Activated naive CD4-positive, alpha-beta T cell treated with anti-CD3 and anti-CD28 coated beads, Interleukin-2, amount 50 U/mL, for 16 hours (primary cell): Measurements from ENCODE around the gene RGS16.

Experiments used
- DNase-seq: peaks from one replicate; pipeline ENCODE4 v3.0.0-alpha.2; 2020

RGS16 gene

DNA sequence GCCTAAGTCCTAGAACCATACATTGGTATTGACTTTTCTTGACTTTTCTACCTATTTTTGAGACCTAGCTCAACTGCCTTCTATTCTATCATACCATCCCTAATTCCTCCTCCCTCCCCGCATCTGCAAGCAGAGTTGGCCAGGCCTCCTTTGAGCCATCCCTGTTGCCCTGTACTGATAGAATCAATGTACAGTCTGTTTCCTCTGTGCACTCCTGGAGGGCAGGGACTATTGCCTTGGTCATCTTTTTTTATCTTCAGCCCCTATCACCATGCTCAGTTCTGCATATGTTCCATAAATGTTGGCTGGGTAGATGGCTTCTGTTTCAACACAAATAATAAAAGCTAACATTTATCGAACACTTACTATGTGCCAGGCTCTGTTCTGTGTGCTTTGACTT is 4.0 kb upstream of the RGS16 start:
- no peak for DNase-seq

DNA sequence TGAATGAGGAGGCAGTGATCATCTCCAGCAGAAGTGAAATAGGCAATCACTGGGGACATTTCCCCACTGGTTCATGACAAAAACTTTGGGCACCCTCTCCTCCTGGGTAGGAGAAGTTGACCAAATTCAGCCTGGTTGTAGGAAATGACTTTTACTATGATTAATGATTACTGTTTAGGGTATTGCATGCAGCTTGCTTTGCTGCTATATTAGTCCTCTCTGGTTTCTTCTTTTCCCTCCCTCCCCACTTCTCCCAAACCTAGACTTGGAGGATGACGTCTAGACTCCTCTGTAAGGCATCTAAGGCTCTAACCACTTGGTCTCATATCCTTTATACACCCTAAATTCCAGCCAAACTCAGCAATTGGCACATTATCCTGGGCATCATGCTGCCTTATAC is 3.4 kb upstream of the RGS16 start:
- no peak for DNase-seq

DNA sequence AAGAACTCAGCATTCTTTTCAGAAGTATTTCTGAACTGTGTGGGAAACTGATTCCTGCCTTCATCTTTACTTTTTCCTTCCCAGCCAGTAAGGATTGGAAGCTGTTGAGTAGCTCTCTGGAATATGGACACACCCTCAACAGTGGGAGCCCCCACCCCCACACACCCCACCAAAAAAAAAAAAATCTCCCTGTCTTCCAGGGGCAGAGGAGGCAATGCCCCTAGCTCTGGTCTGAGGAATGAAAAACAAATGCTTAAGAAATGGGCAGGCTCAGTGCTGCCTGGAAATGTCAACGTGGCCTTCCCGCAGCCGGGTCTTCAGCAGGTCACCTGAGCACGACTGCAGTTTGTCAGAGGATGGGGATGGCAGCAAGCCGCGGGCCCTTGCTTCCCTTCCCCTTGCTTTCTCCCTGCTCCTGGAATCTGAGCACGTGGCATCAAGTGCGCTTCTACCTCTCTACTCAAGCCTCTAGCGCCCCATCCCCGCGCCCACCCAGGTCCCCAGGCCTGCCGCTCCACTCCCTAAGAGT is 479 bp downstream of the RGS16 start:
- DNase-seq: no peak

DNA sequence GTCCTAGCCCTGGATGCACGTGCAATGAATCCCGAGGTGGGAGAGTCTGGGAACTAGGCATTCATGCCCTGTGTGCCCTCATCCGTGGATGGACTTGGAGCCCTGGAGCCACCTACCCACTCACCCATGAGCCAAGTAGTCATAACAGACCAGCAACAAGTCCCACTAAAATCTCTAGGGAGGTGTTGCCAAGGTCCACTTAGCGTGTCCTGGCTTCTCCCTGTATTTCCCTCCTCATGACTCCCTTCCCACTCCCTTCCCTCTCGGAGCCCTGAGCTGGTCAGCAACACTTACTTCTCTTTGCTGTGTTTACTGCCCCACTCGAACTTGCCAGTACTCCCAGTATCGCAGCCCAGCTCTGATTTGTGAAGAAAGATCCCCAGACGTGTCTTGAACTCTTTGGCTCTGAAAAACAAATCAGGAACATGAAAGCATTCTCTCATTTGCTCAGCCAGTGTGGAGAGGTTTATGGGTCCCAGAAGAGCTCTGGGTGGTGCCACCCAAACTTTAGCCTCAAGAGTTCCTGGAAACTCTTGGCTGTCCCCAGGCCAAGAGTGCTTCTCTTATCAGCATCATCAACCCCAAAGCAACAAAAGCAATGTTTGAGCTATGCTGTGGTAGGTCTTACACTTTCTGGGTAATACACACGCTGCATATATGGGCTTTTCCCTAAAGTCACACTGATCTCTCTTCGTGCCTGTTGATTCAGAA is 1.1 kb downstream of the RGS16 start:
- no peak for DNase-seq

DNA sequence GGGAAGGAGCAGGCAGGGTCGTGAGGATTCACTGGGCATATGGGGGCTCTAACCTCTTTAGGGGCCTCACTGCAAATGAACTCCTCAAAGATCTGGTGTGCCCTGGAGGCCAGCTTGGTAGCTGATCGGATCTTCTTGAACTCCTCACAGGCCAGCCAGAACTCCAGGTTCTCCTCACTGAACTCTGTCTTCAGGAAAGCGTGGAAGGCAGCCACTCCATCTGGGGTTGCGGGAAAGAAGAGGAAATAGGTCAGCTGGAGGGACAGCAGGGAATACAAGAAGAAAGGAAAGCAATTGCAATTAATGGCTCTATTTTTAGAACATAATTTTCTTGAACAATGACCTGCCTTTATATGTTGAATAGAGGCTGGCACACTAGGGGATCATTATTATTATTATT is 2.3 kb downstream of the RGS16 start:
- DNase-seq: no peak

DNA sequence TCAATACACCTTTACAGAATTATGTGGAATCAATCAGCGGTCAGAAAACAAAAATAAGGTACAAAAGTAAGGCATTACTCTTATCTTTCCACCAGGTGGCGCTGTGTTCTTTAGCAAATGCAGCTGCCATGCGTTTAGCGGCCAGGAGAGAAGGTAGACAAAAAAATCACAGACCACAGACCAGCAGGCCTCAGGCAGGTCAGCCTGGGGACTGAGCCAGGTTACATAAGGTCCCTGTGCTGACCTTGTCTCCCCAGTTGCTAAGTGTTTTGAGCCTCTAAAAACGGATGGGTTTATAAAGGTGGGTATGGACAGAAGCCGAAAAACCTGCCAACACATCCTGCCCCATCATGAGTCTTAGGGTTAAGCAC is 2.8 kb downstream of the RGS16 start:
- DNase-seq: peak; percentile 58

DNA sequence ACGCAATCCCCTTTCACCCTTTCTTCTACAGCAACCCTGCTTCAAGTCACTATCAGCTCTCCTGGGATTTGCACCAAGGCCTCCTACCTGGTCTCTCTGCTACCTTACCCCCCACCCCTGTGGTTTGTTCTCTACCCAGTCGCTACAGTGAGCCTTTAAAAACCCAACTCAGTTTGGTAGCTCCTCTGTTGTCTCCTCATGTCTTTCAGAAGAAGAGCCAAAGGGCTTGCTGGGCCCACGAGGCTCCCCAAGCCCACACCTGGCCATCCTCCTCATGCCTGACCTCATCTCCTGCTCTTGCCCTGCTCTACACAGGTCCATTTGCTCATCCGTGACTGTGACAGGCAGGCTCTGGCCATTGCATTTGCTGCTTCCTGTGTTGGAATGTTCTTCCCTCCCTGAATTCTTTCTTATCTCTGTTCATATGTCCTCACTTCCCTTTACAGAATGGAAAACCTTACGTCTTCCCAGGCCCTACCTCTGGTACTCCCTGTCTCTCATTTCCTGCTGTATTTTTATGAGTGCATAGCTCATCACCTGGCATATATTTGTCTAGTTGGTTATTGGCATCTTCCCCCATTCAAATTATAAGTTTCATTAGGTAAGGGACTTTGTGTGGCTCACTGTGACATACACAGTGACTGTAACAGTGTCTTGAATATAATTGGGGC is 3.3 kb downstream of the RGS16 start:
- no peak for DNase-seq

DNA sequence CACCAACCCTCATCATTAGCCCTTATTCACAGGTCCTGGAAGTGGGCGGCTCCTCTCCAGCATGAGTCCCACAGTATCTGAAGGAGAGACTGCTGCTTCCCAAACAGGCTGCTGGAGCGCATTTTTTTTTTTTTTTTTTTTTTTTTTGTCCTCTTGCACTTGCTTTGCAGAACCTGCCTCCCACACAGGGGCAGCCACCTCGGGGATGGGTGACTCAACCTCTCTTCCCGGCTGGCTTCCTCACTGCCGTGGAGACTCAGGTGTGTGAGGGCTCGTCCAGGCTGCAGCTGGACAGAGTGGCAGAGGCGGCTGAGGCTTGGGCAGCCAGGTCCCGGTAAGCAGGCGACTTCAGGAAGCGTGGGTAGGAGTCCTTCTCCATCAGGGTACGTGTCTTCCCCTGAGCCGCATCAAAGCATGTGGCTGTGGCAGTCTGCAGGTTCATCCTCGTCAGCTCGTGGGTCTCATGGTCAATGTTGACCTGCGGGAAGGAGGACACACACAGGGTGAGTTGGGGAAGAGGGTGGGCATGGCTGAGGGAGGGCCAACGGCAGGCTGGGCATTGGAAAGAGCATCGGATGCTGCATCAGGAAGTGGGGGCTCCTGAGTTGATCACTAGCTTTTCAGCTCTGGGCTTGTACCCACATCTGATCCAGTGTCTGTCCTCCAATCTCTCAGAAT is 4.0 kb downstream of the RGS16 start:
- no peak for DNase-seq

DNA sequence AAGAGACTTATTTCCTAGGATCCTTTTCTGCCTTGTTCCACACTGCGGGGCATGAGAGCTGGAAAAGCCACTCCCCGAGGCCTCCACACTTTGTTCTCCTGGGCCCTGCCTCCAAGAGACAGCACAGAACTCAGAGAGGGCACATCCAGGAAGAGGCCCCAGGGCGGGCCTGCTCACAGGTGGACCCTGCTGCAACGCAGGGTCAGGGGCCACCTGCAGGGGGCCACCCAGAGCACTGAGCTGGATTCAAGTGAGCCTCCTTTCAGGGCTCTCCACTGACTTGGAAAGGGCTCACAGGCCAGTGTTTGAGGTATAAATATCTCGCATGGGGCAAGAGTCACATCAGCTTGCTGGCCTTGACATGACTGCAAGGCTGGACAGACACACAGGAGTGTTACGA is 4.8 kb downstream of the RGS16 start:
- no peak for DNase-seq

DNA sequence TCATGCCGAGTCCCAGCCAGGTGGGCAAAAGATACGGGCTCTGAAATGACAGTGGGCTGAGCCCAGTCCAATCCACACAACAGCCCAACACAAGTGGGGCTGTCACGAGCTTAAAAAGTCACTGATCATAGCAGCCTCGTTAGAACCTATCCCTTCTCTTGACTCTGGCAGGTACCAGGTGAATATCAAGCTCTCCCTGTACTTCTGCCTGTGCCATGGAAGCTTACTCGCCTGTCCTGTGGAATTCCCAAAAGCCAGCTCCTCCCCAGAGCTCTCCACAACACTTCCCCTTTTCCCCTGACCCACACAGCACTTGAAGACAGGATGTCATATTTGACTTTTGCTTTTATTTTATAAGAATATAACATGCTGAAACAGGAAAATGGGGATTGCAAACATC is 5.9 kb downstream of the RGS16 start:
- no peak for DNase-seq

DNA sequence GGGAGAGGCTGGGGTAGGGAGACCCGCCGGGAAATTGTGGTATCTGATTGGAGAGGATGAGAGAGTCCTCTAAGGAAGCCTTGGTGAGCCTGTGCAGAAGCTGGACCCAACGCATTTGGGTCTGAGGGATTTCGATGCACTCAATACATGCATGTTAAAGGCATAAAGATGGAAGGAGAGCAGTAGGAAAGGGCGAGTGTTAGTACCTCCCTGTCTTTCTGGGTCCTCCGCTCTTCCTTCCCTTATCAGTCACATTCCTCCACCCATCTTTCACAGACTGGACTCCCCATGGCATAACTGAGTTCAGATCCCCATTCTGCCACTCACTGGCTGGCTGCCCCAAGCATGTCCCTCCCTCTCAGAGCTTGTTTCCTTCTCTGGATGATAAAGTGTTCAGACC is 7.3 kb downstream of the RGS16 start:
- no peak for DNase-seq

DNA sequence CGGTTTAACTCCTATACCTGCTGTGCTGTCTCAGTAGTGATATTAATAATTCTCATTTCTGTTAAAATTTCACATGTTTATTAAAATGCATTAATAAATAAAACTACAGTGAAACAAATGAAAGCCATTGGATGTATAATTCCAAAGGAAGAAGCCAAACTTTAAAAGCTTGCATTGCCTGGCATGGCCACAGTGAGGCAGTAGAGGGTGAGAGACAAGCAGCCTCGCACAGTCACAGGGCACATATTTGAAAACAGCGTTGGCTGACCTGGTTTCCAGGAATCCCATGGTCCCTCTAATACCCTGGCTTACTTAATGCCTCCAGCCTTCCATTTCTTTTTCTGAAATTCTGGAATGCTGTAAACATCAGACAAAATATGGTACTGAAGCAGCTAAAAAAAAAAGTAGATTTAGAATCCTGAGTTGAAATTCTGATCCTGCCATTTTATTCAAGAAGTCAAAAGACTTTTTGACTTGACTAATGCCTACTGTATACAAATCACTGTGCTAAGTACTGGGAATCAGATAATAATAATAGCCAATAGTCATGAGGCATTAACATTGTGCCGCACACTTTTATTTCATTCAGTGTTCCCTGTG is 8.4 kb downstream of the RGS16 start:
- peak; percentile 68 for DNase-seq

DNA sequence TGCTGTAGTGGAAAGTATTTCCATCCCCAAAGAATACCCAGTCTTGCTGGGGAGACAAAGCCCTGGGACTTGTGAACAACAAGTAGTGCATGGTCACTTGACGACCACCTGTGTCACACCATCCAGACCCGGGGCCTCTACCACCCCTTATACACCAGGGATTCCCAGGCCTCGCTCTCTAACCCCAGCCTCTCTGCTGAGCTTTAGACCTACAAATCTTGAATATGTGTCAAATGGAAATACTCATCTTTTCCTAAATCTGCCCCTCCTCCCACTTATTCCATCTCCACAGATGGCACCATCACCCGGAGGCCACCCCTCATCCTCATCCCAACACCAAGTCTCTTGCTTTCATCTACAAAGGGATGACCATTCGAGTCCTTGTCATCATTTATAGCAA is 14.3 kb downstream of the RGS16 start:
- DNase-seq: no peak

DNA sequence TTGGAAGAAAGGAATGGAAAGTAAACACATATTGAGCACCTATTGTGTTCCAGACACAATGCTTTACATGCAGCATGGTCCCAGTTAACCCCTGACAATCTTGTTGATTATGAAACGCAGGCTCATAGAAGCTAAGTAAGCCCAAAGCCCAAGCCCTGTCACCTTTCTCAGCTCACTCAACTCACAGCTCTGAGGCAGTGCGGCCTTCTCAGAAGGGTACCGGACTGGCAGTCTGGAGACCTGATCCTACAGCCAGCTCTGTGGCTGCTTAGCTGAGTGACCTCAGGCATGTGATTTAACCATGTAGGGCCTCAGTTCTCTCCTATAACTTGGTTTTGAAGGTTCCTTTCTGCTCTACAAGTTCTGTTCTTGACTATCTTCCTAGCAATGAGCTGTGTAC is 14.7 kb downstream of the RGS16 start:
- DNase-seq: no peak

DNA sequence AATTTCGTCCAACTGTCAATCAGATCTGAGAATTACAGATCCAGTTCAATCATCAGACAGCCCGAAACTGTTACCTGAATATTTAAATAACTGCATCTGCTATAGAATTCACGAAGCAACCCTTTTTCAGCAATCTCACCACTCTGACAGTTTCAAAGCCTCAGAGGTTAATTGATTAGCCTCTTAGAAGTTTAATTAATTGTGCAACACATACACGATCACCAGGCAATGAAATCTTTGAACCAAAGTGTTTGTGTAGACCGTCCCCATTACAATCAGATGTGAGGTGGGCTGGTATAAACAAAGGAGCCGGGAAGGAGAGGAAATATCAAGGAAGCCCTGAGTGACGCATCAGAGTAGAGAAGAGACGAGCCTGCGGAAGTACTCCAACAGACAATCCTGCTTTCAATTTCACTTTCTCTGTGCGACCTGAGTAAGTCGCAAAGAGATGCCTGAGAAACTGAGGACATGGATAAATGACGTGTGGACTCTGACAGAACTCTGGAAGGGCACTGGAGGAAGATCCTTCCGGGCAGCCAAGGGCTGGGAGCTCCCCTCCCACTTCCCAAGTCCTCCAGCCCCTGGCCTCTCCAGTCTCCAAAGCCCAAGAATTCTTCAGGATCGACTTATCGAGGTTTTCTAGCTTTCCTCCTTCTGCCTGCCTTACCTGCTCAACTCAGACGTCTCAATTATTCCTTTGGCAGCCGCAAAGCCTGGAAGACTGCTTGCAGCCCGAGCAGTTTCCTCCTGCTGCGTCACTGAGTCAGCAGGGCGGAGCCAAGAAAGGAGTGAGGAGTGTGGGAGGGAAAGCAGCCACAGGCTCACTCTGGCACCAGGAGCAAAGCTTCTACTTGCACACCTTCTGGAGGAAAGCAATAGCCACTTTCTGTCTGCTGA is 15.4 kb downstream of the RGS16 start, which contains the start of gene RNASEL:
Gene RNASEL, minus strand, starts transcription at position 757 of the 897 bp plus-strand sequence. CDS start 2,450 bp downstream, outside the sequence.
- DNase-seq: peak; percentile 57

DNA sequence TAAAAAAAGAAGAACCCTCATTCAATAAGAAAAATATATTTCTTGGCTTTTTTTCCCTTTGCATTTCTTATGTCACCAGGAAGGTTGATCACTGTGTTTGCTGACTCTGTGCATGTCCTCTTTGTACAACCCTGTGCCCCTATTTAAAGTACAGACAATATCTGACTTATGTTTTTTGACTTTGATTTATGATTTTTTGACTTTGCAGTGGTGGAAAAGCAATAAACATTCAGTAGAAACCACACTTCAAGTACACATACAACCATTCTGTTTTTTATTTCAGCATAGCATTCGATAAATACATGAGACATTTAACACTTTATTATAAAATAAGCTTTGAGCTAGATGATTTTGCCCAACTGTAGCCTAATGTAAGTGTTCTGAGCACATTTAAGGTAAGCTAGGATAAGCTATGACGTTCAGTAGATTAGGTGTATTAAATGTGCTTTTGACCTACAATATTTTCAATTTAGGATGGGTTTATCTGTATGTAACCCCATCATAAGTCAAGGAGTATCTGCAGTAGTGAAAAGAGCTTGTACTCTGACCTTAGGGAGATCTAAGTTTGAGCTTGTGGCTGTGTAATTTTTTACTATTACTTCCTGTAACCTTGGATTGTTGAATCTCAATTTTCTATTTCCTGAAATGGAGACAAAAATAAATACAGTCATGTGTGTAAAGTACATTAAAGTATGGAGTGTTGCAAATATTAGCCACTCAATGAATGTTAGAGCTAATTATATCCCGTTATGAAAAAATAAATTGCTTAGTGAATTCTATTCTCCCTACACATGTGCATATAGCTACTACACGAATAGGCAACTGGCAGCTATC is 16.3 kb downstream of the RGS16 start:
- no peak for DNase-seq

DNA sequence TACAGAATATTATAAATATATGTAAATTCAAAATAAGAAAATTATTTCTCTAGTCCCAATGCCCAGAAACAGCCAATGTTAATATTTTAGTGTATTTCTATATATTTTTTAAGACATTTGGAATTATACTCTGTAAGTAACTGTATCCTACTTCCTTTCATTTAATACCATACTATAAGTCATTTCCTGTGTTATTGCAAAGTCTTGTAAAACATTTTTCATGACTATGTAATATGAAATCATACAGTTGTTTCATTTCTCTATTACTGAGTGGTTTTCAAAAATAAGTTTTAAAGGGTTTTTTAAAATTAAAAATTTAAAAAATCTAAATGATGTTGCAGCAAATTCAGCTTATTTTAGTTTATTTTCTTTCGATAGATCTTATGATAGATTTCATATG is 17.1 kb downstream of the RGS16 start:
- no peak for DNase-seq

DNA sequence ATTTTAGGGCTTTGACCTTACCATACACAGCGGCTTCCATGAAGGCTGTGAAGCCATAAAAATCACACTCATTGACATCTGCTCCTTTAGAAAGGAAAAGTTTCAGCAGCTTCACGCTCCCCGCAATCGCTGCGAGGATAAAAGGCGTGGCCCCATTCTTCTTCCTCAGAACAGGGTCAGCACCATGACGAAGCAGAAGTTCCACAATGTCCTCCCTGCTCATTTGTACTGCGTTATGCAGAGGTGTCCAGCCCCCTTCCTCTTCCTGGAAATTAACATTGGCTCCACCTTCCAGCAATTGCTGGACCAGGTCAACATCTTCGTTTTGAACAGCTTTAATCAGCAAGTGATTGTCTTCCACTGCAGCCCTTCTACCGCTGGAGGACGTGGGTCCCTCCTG is 17.8 kb downstream of the RGS16 start:
- DNase-seq: no peak

DNA sequence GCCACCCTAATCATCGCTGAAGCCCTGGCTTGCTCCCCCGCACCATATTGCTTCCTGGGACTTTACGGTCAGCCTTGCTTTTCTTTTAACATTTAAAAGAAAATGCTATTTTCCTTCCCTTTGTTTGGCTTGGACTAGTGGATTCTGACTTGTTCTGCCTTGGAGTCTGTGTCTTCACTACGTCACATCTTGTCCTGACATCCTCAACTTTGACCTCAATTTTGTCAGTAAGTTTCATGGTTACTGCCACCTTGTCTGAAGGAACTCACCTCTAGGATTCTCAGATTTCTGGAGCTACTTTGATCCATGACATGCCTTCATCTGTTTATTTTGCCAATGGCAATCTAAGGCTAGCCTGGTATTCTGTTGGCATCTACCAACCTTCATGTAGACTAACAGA is 19.4 kb downstream of the RGS16 start:
- DNase-seq: no peak

DNA sequence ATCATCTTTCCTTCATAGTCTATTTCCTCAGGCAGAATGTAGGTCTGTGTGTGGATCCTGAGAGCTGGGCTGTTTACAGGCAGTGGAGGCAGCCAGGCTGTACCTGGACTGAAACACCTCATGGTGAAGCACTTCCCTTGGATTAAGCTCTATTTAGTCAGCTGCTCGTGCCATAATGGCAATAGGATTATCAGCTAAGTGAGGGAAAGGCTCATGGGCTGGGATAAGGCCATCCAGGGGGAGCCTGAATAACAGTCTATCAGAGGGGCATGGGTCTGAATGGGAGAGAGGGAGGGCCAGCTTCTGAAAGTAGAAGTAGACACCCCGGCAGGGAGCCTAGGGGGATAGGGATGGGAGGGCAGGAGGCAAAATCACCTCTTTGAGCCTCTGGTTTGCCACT is 23.5 kb downstream of the RGS16 start:
- DNase-seq: no peak

DNA sequence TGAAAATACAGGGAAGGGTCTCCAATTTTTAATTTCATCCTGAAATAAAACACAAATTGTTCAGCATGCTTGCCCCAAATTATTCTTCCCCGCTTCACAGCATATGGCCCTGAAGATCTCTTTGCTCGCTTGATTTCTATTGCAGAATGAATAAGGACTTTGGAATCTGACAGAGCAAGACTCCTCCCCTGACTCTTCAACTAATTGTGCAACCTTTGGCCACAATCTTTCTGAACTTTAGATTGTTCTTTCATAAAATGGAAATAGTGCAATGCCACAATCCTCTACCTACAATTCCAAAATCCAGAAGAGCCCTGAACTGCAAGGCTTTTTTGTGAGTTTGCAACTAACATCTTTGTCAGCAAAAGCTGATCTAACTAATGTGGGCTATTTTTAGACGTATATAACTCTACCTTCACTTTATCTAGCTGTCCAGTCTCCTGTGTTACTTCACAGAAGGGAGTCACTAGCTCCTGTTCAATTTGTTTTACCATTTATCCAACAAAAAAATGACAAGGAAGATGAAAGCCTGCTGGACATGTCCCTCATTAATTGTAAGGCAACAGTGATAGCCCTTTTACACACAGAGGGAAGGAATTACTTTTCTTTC is 28.5 kb downstream of the RGS16 start:
- no peak for DNase-seq
